Measurements from ENCODE around the gene IGSF6.
A peak's percentile ranks its signal among the peaks of the same experiment; 100 is the strongest.

The IGSF6 gene

DNA sequence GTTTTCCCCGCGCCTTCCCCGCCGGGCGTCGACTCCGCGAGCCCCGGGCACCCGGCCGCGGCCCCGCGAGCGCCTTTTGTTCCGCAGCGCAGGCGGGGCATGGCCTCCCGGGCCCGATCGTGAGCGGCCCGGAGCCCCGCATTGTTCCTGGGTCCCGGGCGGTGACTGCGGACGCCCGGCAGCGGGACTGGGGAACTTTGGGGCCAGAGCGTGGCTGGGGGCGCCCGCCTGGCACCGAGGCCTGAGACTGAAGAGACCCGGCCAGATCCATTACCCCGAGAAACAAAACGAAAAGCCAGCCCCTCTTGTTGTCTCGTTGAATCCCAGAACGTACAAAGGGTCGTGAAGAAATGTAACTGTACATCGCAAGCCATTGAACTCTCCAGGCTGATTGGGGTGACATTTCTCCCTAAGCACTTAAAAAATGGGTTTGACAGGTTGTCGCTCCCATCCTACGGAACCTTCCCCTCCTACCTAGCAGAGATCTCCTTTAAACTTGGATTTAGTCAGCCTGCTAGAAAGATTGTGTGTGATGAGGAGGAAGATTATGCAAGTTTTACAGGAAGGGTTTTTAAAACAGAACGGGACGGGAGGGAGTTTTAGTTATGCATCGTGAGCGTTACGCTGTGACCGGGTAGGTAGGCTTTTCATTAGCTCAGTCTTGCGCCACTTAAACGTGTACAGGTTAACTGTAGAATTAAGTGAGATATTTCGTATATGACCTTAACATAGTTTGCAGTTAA, 52.2 kb downstream of the IGSF6 start:
- DNase-seq (ENCODE audit: low spot score) = peak; percentile 25

DNA sequence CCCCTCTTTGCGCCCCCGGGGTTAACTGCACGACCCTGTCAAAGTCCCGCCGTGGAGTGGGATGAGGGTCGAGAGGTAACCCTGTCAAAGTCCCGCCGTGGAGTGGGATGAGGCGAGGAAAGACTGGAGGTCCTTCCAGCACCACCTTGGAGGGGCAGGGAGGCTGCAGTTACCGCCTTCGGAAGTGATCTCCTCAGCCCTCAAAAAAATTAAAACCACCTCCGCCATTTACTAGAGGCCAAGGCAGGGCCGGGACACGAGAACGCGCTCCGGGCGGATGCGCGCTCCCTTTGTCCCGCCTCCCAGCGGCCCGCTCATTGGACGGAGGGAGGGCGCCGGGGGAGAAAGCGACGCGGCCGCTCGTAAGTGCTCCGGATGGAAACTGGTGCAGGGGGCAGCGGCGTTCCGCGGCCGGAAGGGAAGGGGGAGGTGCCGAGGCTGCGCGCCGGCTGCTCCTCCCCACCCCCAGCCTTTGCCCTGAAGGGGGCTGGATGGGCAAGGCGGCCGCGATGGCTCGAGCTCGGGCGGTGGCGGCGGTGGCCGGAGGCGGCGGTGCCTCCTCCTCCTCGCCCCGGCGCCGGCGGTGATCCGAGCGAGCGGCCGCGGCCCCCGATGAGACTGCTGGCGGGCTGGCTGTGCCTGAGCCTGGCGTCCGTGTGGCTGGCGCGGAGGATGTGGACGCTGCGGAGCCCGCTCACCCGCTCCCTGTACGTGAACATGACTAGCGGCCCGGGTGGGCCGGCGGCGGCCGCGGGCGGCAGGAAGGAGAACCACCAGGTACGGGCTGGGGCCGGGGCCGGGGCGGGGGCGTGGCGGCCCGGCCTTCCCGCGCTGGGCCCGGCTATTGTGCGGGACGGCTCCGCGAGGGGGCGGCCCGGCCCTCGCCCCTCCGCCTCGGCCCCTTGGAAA, 53.0 kb downstream of the IGSF6 start, which contains the start of gene METTL9:
TSS of gene METTL9 (plus strand) at position 456 of the 909 bp plus-strand sequence. CDS start at position 613, 157 bp downstream.
- DNase-seq (ENCODE audit: low spot score) = peak; percentile 95

DNA sequence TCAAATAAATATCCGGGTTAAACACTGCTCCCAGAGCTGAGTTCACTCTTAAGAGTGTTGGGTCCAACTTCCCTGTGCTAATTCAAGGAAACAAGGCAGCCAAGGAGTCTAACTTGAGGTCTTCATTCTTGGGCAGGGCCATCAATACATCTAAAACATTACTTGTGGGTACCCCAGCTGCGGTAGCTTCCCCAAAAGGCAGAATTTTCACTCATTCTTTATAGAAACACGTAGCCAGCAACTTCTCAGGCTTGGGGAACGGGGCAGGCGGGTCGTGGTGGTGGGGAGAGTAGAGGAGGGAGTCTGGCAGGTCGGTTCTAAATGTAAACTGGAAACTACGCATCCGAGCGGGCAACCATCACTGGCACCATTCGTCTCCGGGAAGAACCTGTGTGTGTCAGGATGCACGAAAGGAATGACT, 53.7 kb downstream of the IGSF6 start:
- peak; percentile 11 for DNase-seq (ENCODE audit: low spot score)

DNA sequence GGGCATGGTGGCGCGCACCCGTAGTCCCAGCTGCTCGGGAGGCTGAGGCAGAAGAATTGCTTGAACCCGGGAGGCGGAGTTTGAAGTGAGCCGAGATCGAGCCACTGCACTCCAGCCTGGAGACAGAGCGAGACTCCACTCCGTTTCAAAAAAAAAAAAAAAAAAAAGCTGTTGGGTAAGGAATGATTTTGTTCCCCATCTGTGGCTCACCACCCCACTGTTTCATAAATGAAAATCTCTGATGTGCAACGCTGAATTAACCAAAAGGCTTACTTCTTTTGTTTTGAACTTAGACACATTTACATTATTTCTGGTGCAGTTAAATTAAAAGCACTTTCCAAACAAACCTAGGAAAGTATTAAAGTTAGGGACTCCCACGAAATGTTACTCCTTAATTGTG, 54.2 kb downstream of the IGSF6 start:
- DNase-seq (ENCODE audit: low spot score) = no peak

DNA sequence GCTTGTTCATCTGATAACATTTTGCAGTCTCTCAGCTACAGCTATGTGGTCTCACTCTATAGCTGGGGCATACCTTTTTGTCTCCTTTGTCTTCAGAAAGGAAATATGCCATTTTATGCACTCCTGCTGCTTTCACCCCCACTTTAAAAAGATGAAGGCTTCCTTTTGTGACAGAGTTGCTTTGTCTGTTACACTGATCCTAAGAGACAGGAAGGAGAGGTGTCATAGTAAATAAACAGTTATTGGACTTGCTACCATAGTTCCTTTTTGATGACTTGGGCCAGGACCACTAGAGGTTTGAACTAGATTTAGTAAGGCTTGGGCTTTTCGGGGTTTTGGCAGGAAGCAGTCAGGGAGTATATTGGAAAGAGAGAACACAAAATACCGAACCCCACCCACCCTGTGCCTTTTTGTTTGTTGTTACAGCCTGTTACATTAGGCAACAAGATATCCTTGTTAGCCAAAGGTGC, 54.8 kb downstream of the IGSF6 start:
- no peak for DNase-seq (ENCODE audit: low spot score)

DNA sequence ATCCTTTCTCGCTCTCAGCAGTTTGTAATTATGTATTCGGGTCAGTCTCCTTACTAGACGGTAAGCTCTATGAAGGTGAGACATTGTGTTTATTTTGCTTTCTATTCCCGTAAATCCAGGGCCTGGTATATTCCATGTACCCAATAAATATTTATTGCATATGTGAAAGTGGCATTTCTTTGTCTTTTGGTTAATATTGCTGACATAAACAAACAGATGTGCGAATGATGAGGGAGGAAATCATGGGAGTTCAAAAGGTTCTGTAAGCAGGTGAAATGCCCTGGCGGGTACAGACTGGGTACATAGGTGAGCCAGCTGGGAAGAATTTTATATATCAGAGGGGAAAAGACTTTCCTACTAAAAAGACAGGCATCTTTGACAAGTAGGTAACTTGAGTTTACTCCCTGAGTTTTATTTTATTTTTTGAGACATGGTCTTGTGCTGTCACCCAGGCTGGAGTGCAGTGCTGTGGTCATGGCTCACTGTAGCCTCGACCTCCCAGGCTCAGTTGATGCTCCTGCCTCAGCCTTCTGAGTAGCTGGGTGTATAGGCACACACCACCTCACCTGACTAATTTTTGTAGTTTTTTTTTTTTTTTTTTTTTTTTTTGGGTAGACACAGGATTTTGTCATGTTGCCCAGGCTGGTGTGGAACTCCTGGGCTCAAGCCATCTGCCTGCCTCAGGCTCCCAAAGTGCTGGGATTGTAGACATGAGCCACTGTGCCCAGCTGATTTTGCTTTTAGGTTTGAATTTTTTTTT, 58.7 kb downstream of the IGSF6 start:
- no peak for DNase-seq (ENCODE audit: low spot score)

DNA sequence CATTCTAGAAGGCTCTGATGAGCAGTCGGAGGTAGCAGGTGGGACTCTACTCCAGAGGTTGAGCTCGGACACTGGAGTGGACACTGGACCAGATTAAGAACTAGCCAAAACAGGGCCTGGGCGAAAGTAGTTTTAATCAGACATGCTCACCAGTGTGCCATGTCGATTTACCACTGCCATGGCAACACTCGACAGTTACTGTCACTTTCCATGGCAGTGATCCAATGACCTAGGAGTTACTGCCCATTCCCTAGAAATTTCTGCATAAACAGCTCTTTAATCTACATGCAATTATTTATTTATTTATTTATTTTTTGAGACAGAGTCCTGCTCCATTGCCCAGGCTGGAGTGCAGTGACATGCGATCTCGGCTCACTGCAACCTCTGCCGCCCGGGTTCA, 60.2 kb downstream of the IGSF6 start:
- no peak for DNase-seq (ENCODE audit: low spot score)

DNA sequence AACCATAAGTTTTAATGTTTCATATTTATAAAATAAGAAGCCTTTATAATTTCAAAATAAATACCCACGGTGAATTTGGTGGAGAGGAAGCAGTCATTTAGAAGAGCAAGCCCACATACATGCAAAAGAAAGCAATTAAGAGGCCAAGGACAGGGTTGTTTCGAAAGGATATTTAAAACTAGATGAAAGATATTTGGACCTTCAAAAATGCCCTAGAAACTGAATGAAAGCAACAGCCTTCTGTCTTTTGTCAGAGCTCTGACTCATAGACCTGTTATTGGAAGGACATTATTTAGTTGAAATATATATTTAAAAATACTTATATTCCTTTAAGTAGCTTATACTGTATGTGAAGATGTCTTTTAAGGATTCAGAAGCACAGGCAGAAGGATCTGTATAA, 61.6 kb downstream of the IGSF6 start:
- no peak for DNase-seq (ENCODE audit: low spot score)

DNA sequence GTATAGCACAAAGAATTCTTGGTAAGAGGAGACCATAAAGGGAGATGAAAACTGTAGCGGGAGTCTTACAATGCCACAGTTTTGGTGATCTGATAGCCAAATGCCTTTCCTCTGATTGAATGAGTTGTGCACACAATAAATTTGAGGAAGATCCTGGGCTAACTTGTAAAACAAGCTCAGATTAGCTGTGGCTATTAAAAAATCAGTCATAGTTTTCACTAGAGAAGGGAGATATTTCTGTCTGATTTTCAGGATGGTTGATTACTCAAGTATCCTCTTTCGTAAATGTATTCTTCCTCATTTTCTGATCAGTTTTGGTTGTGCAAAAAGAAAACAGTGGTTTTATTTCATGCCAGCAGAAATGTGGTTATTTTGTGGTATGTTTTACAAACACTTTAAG, 62.1 kb downstream of the IGSF6 start:
- no peak for DNase-seq (ENCODE audit: low spot score)

DNA sequence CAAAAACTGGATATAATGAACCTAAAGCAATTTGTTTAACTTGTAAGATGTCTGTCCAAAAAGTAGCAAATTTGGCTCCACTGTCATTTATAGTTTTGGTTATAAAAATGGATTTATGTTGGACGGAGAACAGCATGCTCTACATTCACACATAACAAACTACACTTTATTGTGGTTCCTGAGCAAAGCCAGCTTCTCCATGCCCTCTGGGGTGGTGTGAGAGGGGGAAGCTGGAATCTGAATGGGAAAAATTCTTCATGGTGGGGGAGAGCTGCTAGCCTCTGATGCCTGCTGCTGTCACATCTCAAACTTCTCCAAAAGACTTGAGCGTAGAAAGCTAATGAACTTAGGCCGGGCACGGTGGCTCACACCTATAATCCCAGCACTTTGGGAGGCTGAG, 62.9 kb downstream of the IGSF6 start:
- DNase-seq (ENCODE audit: low spot score) = no peak

All from AG08396 (cell line).